HG03457 (cell line): ENCODE measurements around the gene HHEX.

Experiments used
- ATAC-seq: cut with Tn5 transposase; IDR thresholded peaks from one replicate; pipeline ENCODE4 v1.9.1; 2021; ENCODE audit warnings: moderate number of reproducible peaks; ENCODE audit not compliant: unreplicated experiment

The HHEX gene

GRCh38 chr10:92692697-92693533 lies 3.2 kb downstream of the HHEX start:
- ATAC-seq: no peak

- no peak for ATAC-seq
These were observed 3.8 kb downstream of the HHEX start for GRCh38 chr10:92693534-92693893.

- no peak for ATAC-seq
These were observed 6.2 kb downstream of the HHEX start for GRCh38 chr10:92695679-92696605.

- no peak for ATAC-seq
These were observed 7.0 kb downstream of the HHEX start for GRCh38 chr10:92696606-92697383.

- no peak for ATAC-seq
These were observed 8.1 kb downstream of the HHEX start for GRCh38 chr10:92697663-92698511.

- ATAC-seq: no peak
These were observed 9.4 kb downstream of the HHEX start for GRCh38 chr10:92699193-92699517.

GRCh38 chr10:92699518-92700381 lies 10.0 kb downstream of the HHEX start:
- no peak for ATAC-seq

- ATAC-seq: no peak
These were observed 12.7 kb downstream of the HHEX start for GRCh38 chr10:92702301-92702916.

- no peak for ATAC-seq
These were observed 22.5 kb downstream of the HHEX start for GRCh38 chr10:92712016-92712889.

GRCh38 chr10:92714152-92714845 lies 24.5 kb downstream of the HHEX start:
- ATAC-seq: no peak

GRCh38 chr10:92714872-92715271 lies 25.1 kb downstream of the HHEX start:
- ATAC-seq: no peak

- ATAC-seq: no peak
These were observed 30.5 kb downstream of the HHEX start for GRCh38 chr10:92719991-92720830.

GRCh38 chr10:92720831-92721165 lies 31.0 kb downstream of the HHEX start:
- no peak for ATAC-seq

- no peak for ATAC-seq
These were observed 32.6 kb downstream of the HHEX start for GRCh38 chr10:92722349-92722748.

- no peak for ATAC-seq
These were observed 37.4 kb downstream of the HHEX start for GRCh38 chr10:92727141-92727540.

GRCh38 chr10:92727550-92727949 lies 37.8 kb downstream of the HHEX start:
- no peak for ATAC-seq

GRCh38 chr10:92729886-92730285 lies 40.1 kb downstream of the HHEX start:
- peak; percentile 65 for ATAC-seq
